HepG2 (cell line): ENCODE data around the gene MAEA. TPM values are rescaled to one million over a fixed set of nuclear protein-coding genes. Genes with fewer than 3 reads are reported as not detected.
A peak's percentile ranks its signal among the peaks of the same experiment; 100 is the strongest.

Source experiments
- ARID2 ChIP-seq: sonication (generic); formaldehyde crosslinking; IDR thresholded peaks from 2 replicates; pipeline ENCODE4 v1.8.1; 2022; ENCODE audit warnings: mild to moderate bottlenecking, missing genetic modification reagents, borderline replicate concordance
- BRF2 ChIP-seq: sonication (generic); formaldehyde crosslinking; IDR thresholded peaks from 2 replicates; pipeline ENCODE4 v1.8.1; 2022; ENCODE audit warnings: mild to moderate bottlenecking, missing genetic modification reagents
- DPF2 ChIP-seq: sonication (generic); formaldehyde crosslinking; IDR thresholded peaks from 2 replicates; pipeline ENCODE4 v1.4.0; 2020; ENCODE audit warnings: mild to moderate bottlenecking, low read depth, missing genetic modification reagents, borderline replicate concordance
- ELF1 ChIP-seq: sonication (generic); formaldehyde crosslinking; IDR thresholded peaks from 2 replicates; pipeline ENCODE4 v1.4.0; 2020; ENCODE audit warnings: missing genetic modification reagents
- FOXC1 ChIP-seq: sonication (generic); formaldehyde crosslinking; IDR thresholded peaks from 2 replicates; pipeline ENCODE4 v1.8.0; 2022; ENCODE audit warnings: mild to moderate bottlenecking, missing genetic modification reagents, borderline replicate concordance
- HDAC1 ChIP-seq: sonication (generic); formaldehyde crosslinking; IDR thresholded peaks from 2 replicates; pipeline ENCODE4 v1.5.1; 2020; ENCODE audit warnings: mild to moderate bottlenecking, missing genetic modification reagents
- HNF1B ChIP-seq: sonication (generic); formaldehyde crosslinking; IDR thresholded peaks from 2 replicates; pipeline ENCODE4 v1.5.1; 2020; ENCODE audit warnings: mild to moderate bottlenecking, moderate library complexity, missing genetic modification reagents
- JUND ChIP-seq: sonication (generic); formaldehyde crosslinking; IDR thresholded peaks from 2 replicates; pipeline ENCODE4 v1.8.0; 2022; ENCODE audit warnings: mild to moderate bottlenecking, missing genetic modification reagents
- KMT2A ChIP-seq: sonication (generic); formaldehyde crosslinking; IDR thresholded peaks from 2 replicates; pipeline ENCODE4 v1.4.0; 2020; ENCODE audit warnings: missing genetic modification reagents
- MED1 ChIP-seq: sonication (generic); formaldehyde crosslinking; IDR thresholded peaks from 2 replicates; pipeline ENCODE4 v1.4.0; 2020; ENCODE audit warnings: missing genetic modification reagents
- MTERF4 ChIP-seq: sonication (generic); formaldehyde crosslinking; IDR thresholded peaks from 2 replicates; pipeline ENCODE4 v1.8.0; 2023; ENCODE audit warnings: mild to moderate bottlenecking, missing genetic modification reagents
- MXD4 ChIP-seq: IDR thresholded peaks from 2 replicates; pipeline ENCODE4 v1.6.1; 2016; ENCODE audit warnings: mild to moderate bottlenecking, missing biosample characterization, missing genetic modification reagents
- MYC ChIP-seq: sonication (generic); formaldehyde crosslinking; IDR thresholded peaks from 2 replicates; pipeline ENCODE4 v1.9.0; 2021; ENCODE audit warnings: missing genetic modification reagents, borderline replicate concordance
- MZF1 ChIP-seq: sonication (generic); formaldehyde crosslinking; IDR thresholded peaks from 2 replicates; pipeline ENCODE4 v1.8.1; 2023; ENCODE audit warnings: mild to moderate bottlenecking, missing genetic modification reagents, borderline replicate concordance
- PLRG1 ChIP-seq: fragments of 450-650 bp; conservative IDR thresholded peaks from 2 replicates; pipeline ENCODE4 v1.6.1; 2016
- SP1 ChIP-seq, 2 experiments: fragments of 450-650 bp in 1 of 2; sonication (generic) in 1 of 2; formaldehyde crosslinking in 1 of 2; IDR thresholded peaks; 2 replicates each; pipeline versions ENCODE4 v1.4.0 to v1.6.1; 2016 to 2020; ENCODE audit warnings: missing genetic modification reagents in 1 of 2
- SPEN ChIP-seq: sonication (generic); formaldehyde crosslinking; IDR thresholded peaks from 2 replicates; pipeline ENCODE4 v1.5.1; 2020; ENCODE audit warnings: low read depth, mild to moderate bottlenecking, missing genetic modification reagents
- SRSF9 ChIP-seq: fragments of 200-400 bp; formaldehyde crosslinking; IDR thresholded peaks from 2 replicates; pipeline ENCODE4 v1.6.1; 2018; ENCODE audit warnings: borderline replicate concordance, mild to moderate bottlenecking, low read depth, low read length; ENCODE audit not compliant: insufficient read depth, poor library complexity, severe bottlenecking
- TCF7 ChIP-seq: sonication (generic); IDR thresholded peaks from 2 replicates; pipeline ENCODE4 v1.6.1; 2016; ENCODE audit warnings: antibody characterized with exemption, low read depth
- THAP11 ChIP-seq: IDR thresholded peaks from 2 replicates; pipeline ENCODE4 v1.6.1; 2016; ENCODE audit warnings: missing biosample characterization, missing genetic modification reagents
- TOPORS ChIP-seq: sonication (generic); formaldehyde crosslinking; IDR thresholded peaks from 2 replicates; pipeline ENCODE4 v1.8.0; 2023; ENCODE audit warnings: mild to moderate bottlenecking, missing genetic modification reagents
- YY1 ChIP-seq: IDR thresholded peaks from 2 replicates; pipeline ENCODE4 v1.6.1; 2011; ENCODE audit warnings: low read length, low read depth, moderate library complexity, mild to moderate bottlenecking; ENCODE audit not compliant: insufficient read depth, insufficient replicate concordance
- ZBTB7A ChIP-seq: sonication (generic); formaldehyde crosslinking; IDR thresholded peaks from 2 replicates; pipeline ENCODE4 v1.8.0; 2022; ENCODE audit warnings: mild to moderate bottlenecking, missing genetic modification reagents
- ZNF556 ChIP-seq: sonication (generic); formaldehyde crosslinking; IDR thresholded peaks from 2 replicates; pipeline ENCODE4 v1.4.0; 2020; ENCODE audit warnings: mild to moderate bottlenecking, missing genetic modification reagents, borderline replicate concordance
- ZNF782 ChIP-seq: sonication (generic); formaldehyde crosslinking; IDR thresholded peaks from 2 replicates; pipeline ENCODE4 v1.4.0; 2020; ENCODE audit warnings: missing genetic modification reagents, mild to moderate bottlenecking, borderline replicate concordance
- ZNF790 ChIP-seq: sonication (generic); formaldehyde crosslinking; IDR thresholded peaks from 2 replicates; pipeline ENCODE4 v1.8.0; 2022; ENCODE audit warnings: missing genetic modification reagents, mild to moderate bottlenecking, borderline replicate concordance
- ZNF879 ChIP-seq: sonication (generic); formaldehyde crosslinking; IDR thresholded peaks from 2 replicates; pipeline ENCODE4 v1.8.1; 2023; ENCODE audit warnings: missing genetic modification reagents
- ZNF891 ChIP-seq: sonication (generic); formaldehyde crosslinking; IDR thresholded peaks from 2 replicates; pipeline ENCODE4 v1.5.0; 2020; ENCODE audit warnings: mild to moderate bottlenecking, missing genetic modification reagents
- polyA plus RNA-seq, 8 experiments: library from polyadenylated mRNA; depleted of rRNA in 3 of 8; stranded (reverse) in 7 of 8; unstranded in 1 of 8; fragments of >200 nt; fragmentation: Illumina TruSeq in 4 of 8; extraction: Trizol in 4 of 8; gene quantifications; 2 replicates each; pipeline versions ENCODE4 v1.2.1 to v1.2.3, GENCODE V29; 2011 to 2016; ENCODE audit warnings: low read depth in 4 of 8, missing spikeins in 1 of 8, mixed read lengths in 1 of 8; ENCODE audit not compliant: insufficient read depth in 1 of 8
- total RNA-seq, 5 experiments: library from RNA; depleted of rRNA; stranded (reverse); fragments of >200 nt; fragmentation: Illumina TruSeq; extraction: Trizol; gene quantifications; 2 replicates each; pipeline ENCODE4 v1.2.3, GENCODE V29; 2016; ENCODE audit warnings: low read depth in 1 of 5

The MAEA gene
- total and polyA plus RNA-seq, 2 of the 13 experiments (the other 11 are each of a cell fraction or from before 2014, with no cell fraction given): 52.0 to 57.1 TPM

GRCh38 chr4:1347410-1347864 lies 57.7 kb downstream of the MAEA start (continued):
- no peak for TF ChIP-seq DPF2 (CRISPR knock-in tag)
- TF ChIP-seq JUND (CRISPR knock-in tag): no peak
- TF ChIP-seq MED1 (CRISPR knock-in tag): no peak
- peak; percentile 79; the same call in 1 of the 2 replicates for TF ChIP-seq ZNF891 (CRISPR knock-in tag)
- peak; percentile 68 for TF ChIP-seq ELF1 (CRISPR knock-in tag)
- peak; percentile 34; the same call in 1 of the 2 replicates for TF ChIP-seq ZNF782 (CRISPR knock-in tag)
- TF ChIP-seq YY1: no peak
- 0 out of 2 replicates have a peak, but pooled peaks have one; percentile 70 for TF ChIP-seq BRF2 (CRISPR knock-in tag)
- TF ChIP-seq PLRG1: no peak
- TF ChIP-seq SP1 (IDR thresholded peaks at IDR 0.05): no peak
- TF ChIP-seq SP1 (CRISPR knock-in tag; IDR thresholded peaks at IDR 0.05): no peak
- TF ChIP-seq MYC (CRISPR knock-in tag): peak; percentile 24; the same call in 1 of the 2 replicates
- 0 out of 2 replicates have a peak, but pooled peaks have one; percentile 57 for TF ChIP-seq ZNF556 (CRISPR knock-in tag)
- TF ChIP-seq SRSF9: no peak
- TF ChIP-seq ZNF790 (CRISPR knock-in tag): 0 out of 2 replicates have a peak, but pooled peaks have one; percentile 69
- no peak for TF ChIP-seq MXD4 (CRISPR knock-in tag)
- TF ChIP-seq HNF1B: peak; percentile 55; the same call in 1 of the 2 replicates
- 0 out of 2 replicates have a peak, but pooled peaks have one; percentile 68 for TF ChIP-seq MTERF4 (CRISPR knock-in tag)
- peak; percentile 51; the same call in 1 of the 2 replicates for TF ChIP-seq HDAC1 (CRISPR knock-in tag)
- 0 out of 2 replicates have a peak, but pooled peaks have one; percentile 35 for TF ChIP-seq SPEN (CRISPR knock-in tag)
- TF ChIP-seq ZBTB7A (CRISPR knock-in tag): peak; percentile 61; the same call in 1 of the 2 replicates
- TF ChIP-seq MZF1 (CRISPR knock-in tag): 0 out of 2 replicates have a peak, but pooled peaks have one; percentile 36
- peak; percentile 47; the same call in 1 of the 2 replicates for TF ChIP-seq FOXC1 (CRISPR knock-in tag)
- TF ChIP-seq ZNF879 (CRISPR knock-in tag): peak; percentile 59; the same call in 1 of the 2 replicates
- no peak for TF ChIP-seq THAP11 (CRISPR knock-in tag)
- TF ChIP-seq ARID2 (CRISPR knock-in tag): peak; percentile 72; the same call in 1 of the 2 replicates
- peak; percentile 43; the same call in 1 of the 2 replicates for TF ChIP-seq TOPORS
- no peak for TF ChIP-seq TCF7
- TF ChIP-seq KMT2A: peak; percentile 77
